ENCODE measurements around the gene ALDH1L1.

GRCh38 chr3:126111126-126111551 lies 69.2 kb downstream of the ALDH1L1 start:
- TF ChIP-seq CTCF (IDR thresholded peaks at IDR 0.05 in 4 of 5, conservative IDR thresholded peaks at IDR 0.05 in 1 of 5) = no peak
- TF ChIP-seq POLR2A (IDR thresholded peaks at IDR 0.05) = no peak
